Spinal cord (tissue), 10 donors: ENCODE data around the gene KAT2B. TPM values are rescaled to one million over a fixed set of nuclear protein-coding genes. Genes with fewer than 3 reads are reported as not detected.

Experiments
- DNase-seq, 6 donors: peaks; one replicate each; pipeline versions ENCODE4 v3.0.0 to v3.0.0-alpha.2; 2013 to 2015; ENCODE audit warnings: low spot score in 6 of 6, low read depth in 4 of 6
- H3K27ac ChIP-seq: one replicate; pipeline ENCODE4 v1.5.1; 2013; ENCODE audit warnings: low read depth, low read length, control low read depth
- H3K27me3 ChIP-seq: one replicate; pipeline ENCODE4 v1.6.1; 2013; ENCODE audit warnings: low read length; ENCODE audit not compliant: control insufficient read depth, insufficient read depth
- H3K36me3 ChIP-seq: one replicate; pipeline ENCODE4 v1.6.1; 2013; ENCODE audit warnings: low read length; ENCODE audit not compliant: control insufficient read depth, insufficient read depth
- H3K4me1 ChIP-seq: one replicate; pipeline ENCODE4 v1.6.1; 2013; ENCODE audit warnings: low read length; ENCODE audit not compliant: control insufficient read depth, insufficient read depth
- H3K4me3 ChIP-seq: one replicate; pipeline ENCODE4 v1.5.1; 2013; ENCODE audit warnings: low read depth, low read length, control low read depth
- H3K9me3 ChIP-seq: one replicate; pipeline ENCODE4 v1.6.1; 2013; ENCODE audit warnings: low read length; ENCODE audit not compliant: control insufficient read depth, insufficient read depth
- WGBS: methylation state at CpG from one replicate; pipeline ENCODE4 v1.1.5; 2013; ENCODE audit warnings: missing lambda C conversion rate; ENCODE audit not compliant: insufficient coverage; 5-methylcytosine and 5-hydroxymethylcytosine counted together
- long read RNA-seq, 4 donors: transcript quantifications; one replicate each; lab custom pipeline, GENCODE V29; 2026
- polyA plus RNA-seq, 2 donors: library from polyadenylated mRNA; unstranded; fragments of 120-200 nt; gene quantifications; one replicate each; pipeline ENCODE4 v1.2.1, GENCODE V29; 2013; ENCODE audit not compliant: insufficient read length in 2 of 2
- total RNA-seq, 2 donors: library from RNA; depleted of rRNA in 1 of 2; stranded (reverse); fragments of 120-200 nt in 1 of 2; fragments of >200 nt in 1 of 2; gene quantifications; one replicate each; pipeline versions ENCODE4 v1.2.3 to v1.2.4, GENCODE V29; 2013 to 2014
- donor health status: healthy.

Gene KAT2B
- total RNA-seq: 10 to 100 TPM; 41.8 to 49.6 TPM
- polyA plus RNA-seq: 10 to 100 TPM; 47.0 to 68.5 TPM
- long read RNA-seq, donor 1, full-length matches to known transcripts: 2 of 11 reads
- long read RNA-seq, donor 1, partial matches to known transcripts: 9 of 11 reads
- long read RNA-seq, donor 1, other reads (novel, unspliced or antisense): 0 of 11 reads
- long read RNA-seq, donor 2, full-length matches to known transcripts: 1 of 6 reads
- long read RNA-seq, donor 2, partial matches to known transcripts: 5 of 6 reads
- long read RNA-seq, donor 2, other reads (novel, unspliced or antisense): 0 of 6 reads
- long read RNA-seq, donor 3: 0 reads
- long read RNA-seq, donor 4: 0 reads

DNA sequence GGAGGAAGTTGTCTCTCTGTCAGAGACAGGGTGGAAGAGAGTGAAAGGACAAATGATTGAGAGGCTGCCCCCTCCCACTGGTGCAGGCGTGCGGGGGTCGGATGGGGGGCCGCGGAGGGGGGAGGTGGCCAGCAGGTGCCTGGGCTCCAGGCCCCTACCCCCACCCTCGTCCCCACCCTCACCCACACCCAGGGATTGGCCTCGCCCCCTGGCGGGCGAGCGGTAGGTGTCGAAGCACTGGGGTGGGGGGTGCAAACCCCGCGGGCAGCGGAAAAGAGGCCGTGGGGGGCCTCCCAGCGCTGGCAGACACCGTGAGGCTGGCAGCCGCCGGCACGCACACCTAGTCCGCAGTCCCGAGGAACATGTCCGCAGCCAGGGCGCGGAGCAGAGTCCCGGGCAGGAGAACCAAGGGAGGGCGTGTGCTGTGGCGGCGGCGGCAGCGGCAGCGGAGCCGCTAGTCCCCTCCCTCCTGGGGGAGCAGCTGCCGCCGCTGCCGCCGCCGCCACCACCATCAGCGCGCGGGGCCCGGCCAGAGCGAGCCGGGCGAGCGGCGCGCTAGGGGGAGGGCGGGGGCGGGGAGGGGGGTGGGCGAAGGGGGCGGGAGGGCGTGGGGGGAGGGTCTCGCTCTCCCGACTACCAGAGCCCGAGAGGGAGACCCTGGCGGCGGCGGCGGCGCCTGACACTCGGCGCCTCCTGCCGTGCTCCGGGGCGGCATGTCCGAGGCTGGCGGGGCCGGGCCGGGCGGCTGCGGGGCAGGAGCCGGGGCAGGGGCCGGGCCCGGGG lies at the start of gene KAT2B:
KAT2B (plus strand) TSS at position 682 of the 783 bp plus-strand sequence; CDS start at position 714, 32 bp downstream.
- no peaks in the 10 kb centered on the region for H3K36me3 ChIP-seq
- peaks cover 15% of the 10 kb centered on the region for H3K4me1 ChIP-seq
- H3K27ac ChIP-seq: peak within 1 kb of the TSS; percentile 97
- peak in 3 of 6 donors; percentile 65 to 91 (median 86) for DNase-seq
- H3K27me3 ChIP-seq: no peaks in the 10 kb centered on the region
- WGBS: under 1% methylated on average over 49 of the region's 75 CpGs
- H3K4me3 ChIP-seq: peak within 1 kb of the TSS; percentile 92
- H3K9me3 ChIP-seq: no peaks in the 10 kb centered on the region

DNA sequence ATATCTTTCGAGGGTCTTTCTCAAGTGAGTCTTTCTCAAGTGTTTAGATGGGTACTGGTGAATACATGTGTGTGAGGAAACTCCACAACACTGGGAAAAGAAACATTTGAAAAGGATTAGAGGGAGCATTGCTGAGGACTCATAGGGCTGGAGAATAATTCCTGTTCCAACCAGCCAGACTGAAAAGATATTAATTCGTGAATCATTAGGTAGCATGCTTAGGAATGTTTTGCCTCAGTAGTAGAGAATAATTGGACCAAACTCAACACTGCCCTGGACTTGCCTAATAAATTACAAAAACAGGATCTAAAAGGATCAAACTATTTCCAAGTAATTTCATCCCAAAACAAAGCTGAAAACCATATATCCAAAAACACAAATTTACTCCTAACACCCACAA lies 45.5 kb upstream of the KAT2B start:
- no peaks in the 10 kb centered on the region for H3K27me3 ChIP-seq
- H3K27ac ChIP-seq: no peak overlapping the region
- no peaks in the 10 kb centered on the region for H3K9me3 ChIP-seq
- no peak overlapping the region for H3K4me3 ChIP-seq
- no peaks in the 10 kb centered on the region for H3K36me3 ChIP-seq
- DNase-seq: no peak
- H3K4me1 ChIP-seq: no peaks in the 10 kb centered on the region
- 100% methylated on average over 1 of the region's 2 CpGs for WGBS

DNA sequence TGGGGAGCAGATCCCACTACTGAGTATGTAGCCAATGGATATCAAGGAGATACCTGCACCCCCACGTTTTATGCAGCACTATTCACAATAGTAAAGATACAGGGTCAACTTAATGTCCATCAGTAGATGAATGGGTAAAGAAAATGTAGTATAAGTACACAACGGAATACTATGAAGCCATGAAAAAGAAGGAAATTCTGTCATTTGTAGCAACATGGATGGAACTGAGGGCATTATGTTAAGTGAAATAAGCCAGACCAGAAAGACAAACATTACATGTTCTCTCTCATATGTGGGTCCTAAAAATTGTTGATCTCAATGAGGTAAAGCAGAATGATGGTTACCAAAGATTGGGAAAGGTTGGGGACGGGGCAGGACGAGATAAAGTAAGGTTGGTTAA lies 42.7 kb upstream of the KAT2B start:
- Histone ChIP-seq H3K4me1 (no peaks in the 10 kb centered on the region), H3K36me3 (no peaks in the 10 kb centered on the region)
- WGBS: 100% methylated on average over 2 of the region's 4 CpGs

DNA sequence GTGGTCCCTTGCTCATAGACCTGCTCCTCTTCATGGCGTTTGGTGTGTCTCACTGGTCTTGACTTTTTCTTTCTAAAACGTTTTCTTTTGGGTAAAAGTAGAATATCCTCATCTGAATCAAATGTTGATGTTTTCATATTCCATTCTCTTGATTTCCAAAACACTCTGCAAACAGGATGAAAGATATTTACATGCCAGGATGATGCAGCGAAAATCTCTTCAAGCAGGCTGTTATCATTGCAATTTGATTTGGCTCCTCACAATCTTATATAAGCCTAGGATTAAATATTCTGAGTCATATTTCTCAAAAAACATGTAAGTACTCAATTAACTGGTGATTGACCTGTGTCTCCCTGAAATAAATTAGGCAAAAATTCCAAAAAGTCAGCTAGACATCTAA lies 38.3 kb upstream of the KAT2B start:
- H3K36me3 ChIP-seq: no peaks in the 10 kb centered on the region
- no peak overlapping the region for H3K4me3 ChIP-seq
- no peaks in the 10 kb centered on the region for H3K4me1 ChIP-seq
- DNase-seq: no peak
- no peaks in the 10 kb centered on the region for H3K27me3 ChIP-seq
- 100% methylated on average over 1 of the region's 3 CpGs for WGBS
- H3K27ac ChIP-seq: no peak overlapping the region
- no peaks in the 10 kb centered on the region for H3K9me3 ChIP-seq

More for the DNA sequence above, 42.7 kb upstream of the KAT2B start:
- no peak for DNase-seq
- no peaks in the 10 kb centered on the region for H3K9me3 ChIP-seq
- H3K27ac ChIP-seq: no peak overlapping the region
- H3K4me3 ChIP-seq: no peak overlapping the region
- no peaks in the 10 kb centered on the region for H3K27me3 ChIP-seq

DNA sequence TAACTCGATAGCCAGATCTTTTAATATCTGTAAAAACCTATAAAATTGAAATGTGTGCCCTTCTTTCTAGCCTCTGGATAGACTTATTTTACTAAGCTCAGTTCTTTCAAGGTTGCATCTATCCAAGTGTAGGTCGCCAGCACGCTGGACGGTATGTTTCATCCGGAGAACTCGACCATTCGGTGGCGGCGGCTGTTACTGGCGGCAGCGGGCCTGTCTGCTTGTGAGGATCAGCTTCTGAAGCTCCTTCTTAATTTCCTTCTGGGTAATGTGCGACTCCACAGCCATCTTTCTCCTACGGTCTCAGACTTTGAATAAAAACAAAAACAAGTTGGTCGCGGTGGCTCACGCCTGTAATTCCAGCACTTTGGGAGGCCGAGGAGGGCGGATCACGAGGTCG lies 32.3 kb upstream of the KAT2B start:
- no peak for DNase-seq
- Histone ChIP-seq H3K9me3 (no peaks in the 10 kb centered on the region), H3K4me3 (no peak overlapping the region), H3K36me3 (no peaks in the 10 kb centered on the region), H3K27me3 (no peaks in the 10 kb centered on the region), H3K27ac (no peak overlapping the region), H3K4me1 (no peaks in the 10 kb centered on the region)
- WGBS: 97% methylated on average over 14 of the region's 20 CpGs

DNA sequence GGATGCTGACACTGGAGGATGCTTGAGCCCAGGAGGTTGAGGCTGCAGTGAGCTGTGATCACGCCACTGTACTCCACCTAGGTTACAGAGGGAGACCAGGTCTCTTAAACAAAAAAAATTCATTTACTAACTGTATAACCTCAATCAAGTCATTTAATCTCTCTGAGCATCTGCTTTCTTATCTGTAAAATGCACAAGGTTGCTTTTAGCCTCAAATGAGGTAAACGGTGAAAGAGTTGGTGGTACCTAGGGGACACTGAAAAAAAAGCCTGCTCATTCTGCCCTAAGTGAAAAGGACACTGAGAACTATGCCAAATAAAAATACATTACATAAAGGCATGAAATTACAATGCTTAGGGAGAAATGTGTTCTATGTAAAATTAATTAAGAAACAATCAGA lies 31.6 kb upstream of the KAT2B start:
- H3K36me3 ChIP-seq: no peaks in the 10 kb centered on the region
- no peak overlapping the region for H3K27ac ChIP-seq
- H3K4me3 ChIP-seq: no peak overlapping the region
- no peaks in the 10 kb centered on the region for H3K27me3 ChIP-seq
- 88% methylated on average over 1 of the region's 2 CpGs for WGBS
- no peaks in the 10 kb centered on the region for H3K9me3 ChIP-seq
- no peak for DNase-seq
- H3K4me1 ChIP-seq: no peaks in the 10 kb centered on the region

DNA sequence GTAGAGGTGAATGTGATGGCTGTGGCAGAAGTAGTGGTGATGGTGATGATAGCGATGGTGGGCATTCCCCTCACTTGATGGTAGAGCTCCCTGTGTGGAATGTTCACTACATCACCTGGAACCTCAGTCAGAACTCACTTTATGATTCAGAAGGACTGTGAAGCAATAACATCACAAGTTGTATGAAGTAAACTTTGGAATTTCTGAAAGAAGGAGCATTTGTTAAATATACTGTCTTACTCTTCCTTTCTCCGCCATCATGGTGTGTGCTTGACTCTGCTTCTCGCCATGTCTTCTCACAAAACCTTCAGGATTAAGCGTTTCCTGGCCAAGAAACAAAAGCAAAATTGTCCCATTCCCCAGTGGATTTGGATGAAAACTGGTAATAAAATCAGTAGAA lies 28.1 kb upstream of the KAT2B start, which contains the start of gene PP2D1:
PP2D1 (minus strand) TSS at position 101 of the 400 bp plus-strand sequence. CDS start 192 bp downstream, outside the sequence.
- H3K4me3 ChIP-seq: no peak within 1 kb of the TSS
- H3K27me3 ChIP-seq: no peaks in the 10 kb centered on the region
- H3K4me1 ChIP-seq: no peaks in the 10 kb centered on the region
- no CpG with 5 or more reads among the region's 4 CpGs for WGBS
- no peak within 1 kb of the TSS for H3K27ac ChIP-seq
- no peaks in the 10 kb centered on the region for H3K9me3 ChIP-seq
- H3K36me3 ChIP-seq: no peaks in the 10 kb centered on the region
- no peak for DNase-seq

DNA sequence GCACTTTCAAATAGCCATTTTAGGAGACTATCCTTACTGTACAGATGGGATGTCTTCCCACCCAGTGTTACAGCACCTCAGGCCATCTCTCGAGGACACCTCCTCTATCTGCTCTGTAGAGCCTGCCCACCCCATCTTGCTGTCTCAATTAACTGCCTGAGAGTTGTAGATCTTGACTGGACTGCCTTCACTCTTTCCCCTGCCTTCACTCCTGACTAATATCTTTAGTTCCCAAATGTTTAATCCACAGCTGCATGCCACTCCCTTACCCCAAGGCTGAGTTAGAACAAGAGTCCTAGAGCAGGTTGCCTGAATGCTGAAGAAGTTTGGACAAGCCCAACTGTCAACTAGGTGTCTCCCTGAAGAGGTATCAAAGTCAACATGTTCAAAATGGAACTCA lies 26.9 kb upstream of the KAT2B start:
- no peaks in the 10 kb centered on the region for H3K9me3 ChIP-seq
- WGBS: 78% methylated on average over 1 of the region's 1 CpG
- H3K27me3 ChIP-seq: no peaks in the 10 kb centered on the region
- H3K4me3 ChIP-seq: no peak overlapping the region
- H3K4me1 ChIP-seq: no peaks in the 10 kb centered on the region
- H3K36me3 ChIP-seq: no peaks in the 10 kb centered on the region
- DNase-seq: no peak
- no peak overlapping the region for H3K27ac ChIP-seq

DNA sequence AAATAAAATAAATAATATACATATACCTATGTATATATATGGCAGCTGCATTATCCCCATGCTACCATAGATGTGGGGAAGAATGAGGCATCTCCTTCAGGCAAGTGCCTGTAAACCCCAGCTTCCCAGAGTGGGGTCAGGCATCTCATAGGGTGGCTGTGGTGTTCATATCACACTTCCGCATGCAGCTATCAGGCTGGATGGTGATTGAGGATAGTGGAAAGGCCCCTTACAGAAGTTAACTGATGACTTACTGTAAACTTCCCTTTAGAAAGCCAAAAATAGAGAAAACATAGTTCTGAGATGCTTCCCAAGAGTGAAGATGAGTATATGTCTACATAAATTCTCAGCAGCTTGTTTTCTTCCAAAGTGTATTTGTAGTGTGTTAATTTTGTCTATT lies 24.7 kb upstream of the KAT2B start:
- Histone ChIP-seq H3K36me3 (no peaks in the 10 kb centered on the region), H3K4me3 (no peak overlapping the region), H3K9me3 (no peaks in the 10 kb centered on the region), H3K27ac (no peak overlapping the region), H3K4me1 (no peaks in the 10 kb centered on the region), H3K27me3 (no peaks in the 10 kb centered on the region)
- DNase-seq: no peak
- WGBS: 80% methylated on average over 1 of the region's 1 CpG
